NCI-H345 treated with DMSO at 0.1 percent for 48 hours (cell line): ENCODE measurements around the gene RGPD5.
"Not testable (repeated sequence)": the region's sequence is repeated elsewhere in the genome, so short reads cannot be mapped to it uniquely, and the experiment has no call there.

Source experiments
- DNase-seq: peaks from one replicate; lab custom pipeline; 2025; ENCODE audit not compliant: unreplicated experiment; lab: John Stamatoyannopoulos, UW

RGPD5 gene

GRCh38 chr2:109891024-109891423, 96.9 kb downstream of the RGPD5 start:
- DNase-seq = not testable (repeated sequence)

DNA sequence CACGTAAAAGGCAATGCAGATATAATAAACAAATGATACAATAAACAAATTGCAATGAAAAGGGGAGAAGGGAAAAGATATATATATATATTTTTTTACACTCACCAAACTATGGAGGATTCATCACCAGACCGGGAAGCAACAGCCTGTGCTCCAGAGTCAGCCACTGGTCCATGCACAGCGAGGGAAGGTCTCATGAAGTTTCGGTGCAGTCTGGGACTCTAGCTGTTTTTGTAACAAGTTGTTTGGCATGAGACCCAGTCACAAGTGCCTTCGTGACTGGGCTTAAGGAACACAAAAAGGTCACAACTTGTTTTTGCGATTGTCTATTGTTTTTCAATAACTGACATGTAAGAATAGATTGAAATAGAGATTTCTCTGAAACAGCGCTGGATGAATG, 99.6 kb downstream of the RGPD5 start:
- not testable (repeated sequence) for DNase-seq

DNA sequence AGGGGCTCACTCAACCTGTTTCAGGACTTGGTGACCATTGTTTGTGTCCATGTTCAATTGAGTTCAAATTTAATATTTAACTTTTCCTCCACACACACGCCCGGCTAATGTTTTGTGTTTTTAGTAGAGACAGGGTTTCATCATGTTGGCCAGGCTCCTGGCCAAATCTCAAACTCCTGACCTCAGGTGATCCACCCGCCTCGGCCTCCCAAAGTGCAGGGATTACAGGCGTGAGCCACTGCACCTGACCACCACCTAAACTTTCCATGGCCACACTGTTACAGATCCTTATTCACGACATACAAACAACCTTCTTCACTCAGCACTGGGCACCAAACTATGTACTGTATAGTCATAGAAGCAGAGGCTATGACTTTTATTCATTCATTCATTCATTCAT, 100.0 kb downstream of the RGPD5 start:
- not testable (repeated sequence) for DNase-seq

GRCh38 chr2:109895090-109895869, 101.2 kb downstream of the RGPD5 start:
- DNase-seq = not testable (repeated sequence)

DNA sequence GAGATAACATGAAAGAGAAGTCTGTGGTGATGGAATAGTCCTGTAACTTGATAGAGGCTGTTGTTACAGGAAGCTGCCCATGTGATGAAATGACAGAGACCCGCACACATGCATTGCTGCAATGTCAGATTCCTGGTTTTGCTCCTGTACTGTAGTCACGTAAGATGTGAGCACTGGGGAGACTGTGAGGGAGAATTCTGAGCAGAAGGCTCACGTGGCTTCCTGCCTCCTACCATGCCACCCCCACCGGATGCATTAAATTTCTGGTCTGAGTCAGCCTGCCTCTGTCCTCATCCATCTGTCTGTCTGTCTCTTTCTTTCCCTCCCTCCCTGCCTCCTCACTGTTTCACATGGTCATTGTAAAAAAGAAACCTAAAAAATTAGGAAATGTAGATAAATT, 102.1 kb downstream of the RGPD5 start:
- not testable (repeated sequence) for DNase-seq

DNA sequence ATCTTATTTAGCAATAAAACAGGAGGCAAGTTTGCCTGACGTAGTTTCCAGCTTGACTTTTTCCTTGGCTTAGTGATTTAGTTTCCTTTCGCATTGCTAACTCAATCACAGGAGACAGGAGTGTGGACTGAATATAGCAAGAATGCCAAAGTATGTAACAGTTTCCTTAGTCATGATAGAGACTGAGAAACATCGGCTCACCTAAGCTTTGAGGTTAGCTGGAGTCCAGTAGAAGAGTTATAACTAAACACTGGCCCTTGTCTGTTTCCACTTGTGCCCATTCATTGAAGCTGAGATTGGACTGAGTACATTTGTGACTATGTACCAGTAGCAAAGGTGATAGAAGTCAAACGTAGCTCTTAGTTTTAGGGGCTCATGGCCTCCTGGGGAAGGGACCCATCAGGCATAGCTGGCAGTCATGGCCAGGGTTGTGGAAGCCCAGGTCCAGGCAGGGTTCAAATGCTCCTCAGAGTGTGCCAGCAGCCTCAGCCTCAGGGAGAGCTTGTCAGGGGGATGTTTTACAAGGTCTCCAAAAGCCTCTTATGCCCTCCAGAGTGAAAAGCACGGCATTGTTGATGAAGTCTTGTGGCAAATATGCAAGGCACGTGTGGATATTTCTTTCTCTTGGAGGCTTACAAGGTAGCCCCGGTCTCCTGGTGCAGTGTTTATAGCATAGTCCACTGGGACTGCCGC, 103.8 kb downstream of the RGPD5 start:
- DNase-seq = not testable (repeated sequence)

GRCh38 chr2:109898462-109899336, 104.6 kb downstream of the RGPD5 start, which contains the start of gene LIMS3:
Gene LIMS3 (plus strand): TSS chr2:109898688. CDS start chr2:109898729, 41 bp downstream.
- DNase-seq = not testable (repeated sequence)

GRCh38 chr2:109905796-109906195, 111.7 kb downstream of the RGPD5 start:
- DNase-seq = not testable (repeated sequence)
